Upper lobe of right lung (tissue), 1 donor: ENCODE measurements around the gene ADARB1. TPM values are rescaled to one million over a fixed set of nuclear protein-coding genes. Genes with fewer than 3 reads are reported as not detected.

Source experiments
- ATAC-seq: fragments of 200-7000 bp; cut with Tn5 transposase; one replicate; pipeline ENCODE4 v1.9.1; 2020; ENCODE audit warnings: mild to moderate bottlenecking, moderate library complexity
- DNase-seq: peaks from one replicate; pipeline ENCODE4 v3.0.0-alpha.2; 2020
- H3K27ac ChIP-seq: fragments of 200-600 bp; one replicate; pipeline ENCODE4 v1.8.0; 2022
- H3K27me3 ChIP-seq: fragments of 200-600 bp; one replicate; pipeline ENCODE4 v1.8.0; 2022; ENCODE audit warnings: mild to moderate bottlenecking
- H3K36me3 ChIP-seq: fragments of 200-600 bp; one replicate; pipeline ENCODE4 v1.8.0; 2022
- H3K4me1 ChIP-seq: fragments of 200-600 bp; one replicate; pipeline ENCODE4 v1.8.0; 2022
- H3K4me3 ChIP-seq: fragments of 200-600 bp; one replicate; pipeline ENCODE4 v1.8.0; 2022; ENCODE audit warnings: mild to moderate bottlenecking
- H3K9me3 ChIP-seq: fragments of 200-600 bp; one replicate; pipeline ENCODE4 v1.8.0; 2022
- CTCF ChIP-seq: fragments of 200-600 bp; IDR thresholded peaks from one replicate; pipeline ENCODE4 v1.8.0; 2022; ENCODE audit warnings: antibody characterized with exemption
- intact Hi-C: fragments of 100-400 bp; cut with DNase I; formaldehyde crosslinking; loops from one replicate; pipeline ENCODE4 v1.11.0; 2022
- total RNA-seq: library from RNA; stranded (reverse); fragmentation: NEBNext Ultra II Directional; extraction: Animal tissue kit (Norgen Biotek cat#: 25700); gene quantifications from one replicate; pipeline ENCODE4 v1.2.1, GENCODE V29; 2021
- donor health status: DM: no; HTN: yes; CAD: no; lungs with severe emphysema.

The ADARB1 gene
- total RNA-seq, 1 donor from 2014 or later, result 73.6 TPM

- Histone ChIP-seq H3K27me3 (no peaks in the 10 kb centered on the region), H3K27ac (no peak overlapping the region), H3K4me3 (no peak overlapping the region), H3K9me3 (no peaks in the 10 kb centered on the region), H3K4me1 (no peaks in the 10 kb centered on the region), H3K36me3 (peaks cover 44% of the 10 kb centered on the region)
- intact Hi-C loops, result no loop called here
- TF ChIP-seq CTCF, result no peak
- DNase-seq, result peak; percentile 73
- ATAC-seq, result peak; percentile 58
These were observed 188.2 kb downstream of the ADARB1 start for GRCh38 chr21:45262616-45263015.

GRCh38 chr21:45263534-45263933 lies 189.2 kb downstream of the ADARB1 start:
- DNase-seq (no peak), ATAC-seq (no peak)
- peaks cover 47% of the 10 kb centered on the region for H3K36me3 ChIP-seq
- H3K27ac ChIP-seq, result no peak overlapping the region
- no peak overlapping the region for H3K4me3 ChIP-seq
- no peaks in the 10 kb centered on the region for H3K4me1 ChIP-seq
- no peaks in the 10 kb centered on the region for H3K27me3 ChIP-seq
- TF ChIP-seq CTCF, result no peak
- intact Hi-C loops, result no loop called here
- no peaks in the 10 kb centered on the region for H3K9me3 ChIP-seq

GRCh38 chr21:45264146-45264911 lies 189.9 kb downstream of the ADARB1 start:
- Histone ChIP-seq H3K27ac (no peak overlapping the region), H3K4me1 (no peaks in the 10 kb centered on the region), H3K27me3 (no peaks in the 10 kb centered on the region), H3K9me3 (no peaks in the 10 kb centered on the region), H3K36me3 (peaks cover 47% of the 10 kb centered on the region), H3K4me3 (no peak overlapping the region)
- intact Hi-C loops, result no loop called here
- no peak for ATAC-seq
- TF ChIP-seq CTCF, result no peak
- DNase-seq, result no peak

- DNase-seq (no peak), ATAC-seq (no peak)
- no peak overlapping the region for H3K4me3 ChIP-seq
- no peak overlapping the region for H3K27ac ChIP-seq
- no peaks in the 10 kb centered on the region for H3K4me1 ChIP-seq
- H3K9me3 ChIP-seq, result no peaks in the 10 kb centered on the region
- TF ChIP-seq CTCF, result no peak
- intact Hi-C loops, result loop anchor here (5.0 kb wide), 1 partner anchor 58 kb away; no protein-coding TSS in a partner anchor
- H3K27me3 ChIP-seq, result no peaks in the 10 kb centered on the region
- H3K36me3 ChIP-seq, result peaks cover 54% of the 10 kb centered on the region
These were observed 190.6 kb downstream of the ADARB1 start for GRCh38 chr21:45264912-45265515.

- TF ChIP-seq CTCF, result no peak
- H3K27ac ChIP-seq, result no peak overlapping the region
- DNase-seq (no peak), ATAC-seq (peak; percentile 32)
- H3K4me3 ChIP-seq, result no peak overlapping the region
- H3K36me3 ChIP-seq, result peaks cover 63% of the 10 kb centered on the region
- H3K9me3 ChIP-seq, result no peaks in the 10 kb centered on the region
- intact Hi-C loops, result loop anchor here (5.0 kb wide), 1 partner anchor 59 kb away; no protein-coding TSS in a partner anchor
- H3K4me1 ChIP-seq, result no peaks in the 10 kb centered on the region
- H3K27me3 ChIP-seq, result no peaks in the 10 kb centered on the region
These were observed 191.5 kb downstream of the ADARB1 start for GRCh38 chr21:45265721-45266517.
